Sigmoid colon (tissue), 7 donors: ENCODE results near the gene EGF. TPM values are rescaled to one million over a fixed set of nuclear protein-coding genes. Genes with fewer than 3 reads are reported as not detected.

Experiments used
- DNase-seq: peaks from one replicate; pipeline ENCODE4 v3.0.0-alpha.2; 2019
- H3K27ac ChIP-seq, 4 donors: fragments of 200-600 bp; sonication (generic); one replicate each; pipeline ENCODE4 v1.5.1; 2016 to 2019; ENCODE audit warnings: mild to moderate bottlenecking in 1 of 4
- H3K27me3 ChIP-seq, 3 donors: fragments of 200-600 bp; sonication (generic); one replicate each; pipeline ENCODE4 v1.5.1; 2019; ENCODE audit warnings: mild to moderate bottlenecking in 1 of 3
- H3K36me3 ChIP-seq, 4 donors: fragments of 200-600 bp; sonication (generic); one replicate each; pipeline ENCODE4 v1.5.1; 2016 to 2019
- H3K4me1 ChIP-seq, 4 donors: fragments of 200-600 bp; sonication (generic); one replicate each; pipeline ENCODE4 v1.5.1; 2017 to 2019
- H3K4me3 ChIP-seq, 4 donors: fragments of 200-600 bp; sonication (generic); one replicate each; pipeline ENCODE4 v1.5.1; 2017 to 2019; ENCODE audit warnings: mild to moderate bottlenecking in 2 of 4, moderate library complexity in 1 of 4
- H3K9me3 ChIP-seq, 4 donors: fragments of 200-600 bp in 3 of 4; sonication (generic) in 3 of 4; one replicate each; pipeline versions ENCODE4 v1.5.1 to v1.6.1; 2013 to 2019
- EP300 ChIP-seq, 4 donors: sonication (generic); formaldehyde crosslinking; IDR thresholded peaks; one replicate each; pipeline ENCODE4 v1.6.1; 2017; ENCODE audit warnings: antibody characterized with exemption in 4 of 4
- POLR2A ChIP-seq, 2 donors: fragments of 450-650 bp; IDR thresholded peaks; one replicate each; pipeline ENCODE4 v1.6.1; 2016; ENCODE audit warnings: antibody characterized with exemption in 2 of 2, mild to moderate bottlenecking in 2 of 2, moderate library complexity in 2 of 2
- POLR2AphosphoS5 ChIP-seq, 4 donors: sonication (generic); formaldehyde crosslinking; IDR thresholded peaks; one replicate each; pipeline ENCODE4 v1.6.1; 2017; ENCODE audit warnings: antibody characterized with exemption in 4 of 4
- WGBS, 2 donors: extraction: QIAGEN DNeasy Blood & Tissue Kit; methylation state at CpG; one replicate each; pipeline ENCODE4 v1.1.7; 2013; 5-methylcytosine and 5-hydroxymethylcytosine counted together
- intact Hi-C: fragments of 100-400 bp; cut with DNase I; formaldehyde crosslinking; loops from one replicate; pipeline ENCODE4 v1.15.1; 2023
- polyA plus RNA-seq, 3 donors: library from polyadenylated mRNA; stranded (reverse); fragments of 200-250 nt; gene quantifications; one replicate each; pipeline ENCODE4 v1.2.3, GENCODE V29; 2013
- total RNA-seq, 4 donors: library from RNA; depleted of rRNA; stranded (reverse); fragments of >200 nt; gene quantifications; one replicate each; pipeline ENCODE4 v1.1.0, GENCODE V29; 2016
- TF ChIP-seq, protein P1 (sequence below), 4 experiments: fragments of 450-650 bp in 3 of 4; fragments of 200-600 bp in 1 of 4; IDR thresholded peaks; one replicate each; pipeline ENCODE4 v1.5.1; 2016 to 2019; ENCODE audit warnings: antibody characterized with exemption in 4 of 4, mild to moderate bottlenecking in 3 of 4, moderate library complexity in 2 of 4
- donor health status: healthy with polysubstance abuse.
- donor health status: Bipolar disorder and iron deficiency.
- donor health status: healthy.

The EGF gene
- total and polyA plus RNA-seq, 7 donors, result 0.46 to 1.3 (median 0.70) TPM; not detected in 1

- intact Hi-C loops, result no loop called here
- Histone ChIP-seq H3K27ac (no peak overlapping the region), H3K4me3 (no peak overlapping the region), H3K27me3 (no peaks in the 10 kb centered on the region), H3K9me3 (no peaks in the 10 kb centered on the region), H3K36me3 (no peaks in the 10 kb centered on the region), H3K4me1 (no peaks in the 10 kb centered on the region)
- no peak for DNase-seq
- WGBS, 2 donors, result 16 to 51% methylated on average over 5 of the region's 5 CpGs
- TF ChIP-seq, protein P1, sequence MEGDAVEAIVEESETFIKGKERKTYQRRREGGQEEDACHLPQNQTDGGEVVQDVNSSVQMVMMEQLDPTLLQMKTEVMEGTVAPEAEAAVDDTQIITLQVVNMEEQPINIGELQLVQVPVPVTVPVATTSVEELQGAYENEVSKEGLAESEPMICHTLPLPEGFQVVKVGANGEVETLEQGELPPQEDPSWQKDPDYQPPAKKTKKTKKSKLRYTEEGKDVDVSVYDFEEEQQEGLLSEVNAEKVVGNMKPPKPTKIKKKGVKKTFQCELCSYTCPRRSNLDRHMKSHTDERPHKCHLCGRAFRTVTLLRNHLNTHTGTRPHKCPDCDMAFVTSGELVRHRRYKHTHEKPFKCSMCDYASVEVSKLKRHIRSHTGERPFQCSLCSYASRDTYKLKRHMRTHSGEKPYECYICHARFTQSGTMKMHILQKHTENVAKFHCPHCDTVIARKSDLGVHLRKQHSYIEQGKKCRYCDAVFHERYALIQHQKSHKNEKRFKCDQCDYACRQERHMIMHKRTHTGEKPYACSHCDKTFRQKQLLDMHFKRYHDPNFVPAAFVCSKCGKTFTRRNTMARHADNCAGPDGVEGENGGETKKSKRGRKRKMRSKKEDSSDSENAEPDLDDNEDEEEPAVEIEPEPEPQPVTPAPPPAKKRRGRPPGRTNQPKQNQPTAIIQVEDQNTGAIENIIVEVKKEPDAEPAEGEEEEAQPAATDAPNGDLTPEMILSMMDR (IDR thresholded peaks at IDR 0.05), result no peak
- no peak for TF ChIP-seq POLR2AphosphoS5 (IDR thresholded peaks at IDR 0.05)
- TF ChIP-seq POLR2A (IDR thresholded peaks at IDR 0.05), result no peak
- TF ChIP-seq EP300 (IDR thresholded peaks at IDR 0.05), result no peak
Observed at GRCh38 chr4:109972786-109973528, 60.3 kb downstream of the EGF start.

- Histone ChIP-seq H3K27ac (no peak overlapping the region), H3K27me3 (no peaks in the 10 kb centered on the region), H3K9me3 (no peaks in the 10 kb centered on the region), H3K4me3 (no peak overlapping the region), H3K4me1 (no peaks in the 10 kb centered on the region), H3K36me3 (no peaks in the 10 kb centered on the region)
- TF ChIP-seq POLR2AphosphoS5 (IDR thresholded peaks at IDR 0.05) (no peak), EP300 (IDR thresholded peaks at IDR 0.05) (no peak), POLR2A (IDR thresholded peaks at IDR 0.05) (no peak)
- TF ChIP-seq, protein P1 (IDR thresholded peaks at IDR 0.05), result no peak
- 19 to 41% methylated on average over 2 of the region's 2 CpGs for WGBS, 2 donors
- DNase-seq, result no peak
- intact Hi-C loops, result no loop called here
Observed at GRCh38 chr4:109973529-109973905, 60.8 kb downstream of the EGF start.

DNA sequence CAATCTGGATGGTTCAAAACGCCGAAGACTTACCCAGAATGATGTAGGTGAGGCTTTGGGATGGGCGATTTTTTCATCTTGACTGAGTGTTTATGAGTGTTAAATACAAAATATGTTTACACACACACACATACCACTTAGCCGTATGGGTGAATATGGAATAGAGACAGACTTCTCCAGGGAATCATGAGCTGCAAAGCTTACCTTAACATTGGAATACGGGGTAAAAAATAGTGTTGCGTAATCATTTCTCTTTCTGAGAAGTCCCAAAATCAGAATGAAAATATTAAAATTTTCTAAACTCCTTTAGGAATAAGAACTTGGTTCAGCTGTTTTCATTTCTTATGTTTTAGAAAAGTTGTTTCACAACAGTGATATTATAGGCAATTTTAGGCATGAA is 63.5 kb downstream of the EGF start:
- H3K27ac ChIP-seq, result no peak overlapping the region
- H3K9me3 ChIP-seq, result no peaks in the 10 kb centered on the region
- no peaks in the 10 kb centered on the region for H3K27me3 ChIP-seq
- intact Hi-C loops, result no loop called here
- H3K4me1 ChIP-seq, result no peaks in the 10 kb centered on the region
- no peak for DNase-seq
- 89 to 93% methylated on average over 6 of the region's 6 CpGs for WGBS, 2 donors
- no peak overlapping the region for H3K4me3 ChIP-seq
- no peak for TF ChIP-seq POLR2A (IDR thresholded peaks at IDR 0.05)
- TF ChIP-seq, protein P1 (IDR thresholded peaks at IDR 0.05), result no peak
- TF ChIP-seq POLR2AphosphoS5 (IDR thresholded peaks at IDR 0.05), result no peak
- no peak for TF ChIP-seq EP300 (IDR thresholded peaks at IDR 0.05)
- H3K36me3 ChIP-seq, result no peaks in the 10 kb centered on the region

DNA sequence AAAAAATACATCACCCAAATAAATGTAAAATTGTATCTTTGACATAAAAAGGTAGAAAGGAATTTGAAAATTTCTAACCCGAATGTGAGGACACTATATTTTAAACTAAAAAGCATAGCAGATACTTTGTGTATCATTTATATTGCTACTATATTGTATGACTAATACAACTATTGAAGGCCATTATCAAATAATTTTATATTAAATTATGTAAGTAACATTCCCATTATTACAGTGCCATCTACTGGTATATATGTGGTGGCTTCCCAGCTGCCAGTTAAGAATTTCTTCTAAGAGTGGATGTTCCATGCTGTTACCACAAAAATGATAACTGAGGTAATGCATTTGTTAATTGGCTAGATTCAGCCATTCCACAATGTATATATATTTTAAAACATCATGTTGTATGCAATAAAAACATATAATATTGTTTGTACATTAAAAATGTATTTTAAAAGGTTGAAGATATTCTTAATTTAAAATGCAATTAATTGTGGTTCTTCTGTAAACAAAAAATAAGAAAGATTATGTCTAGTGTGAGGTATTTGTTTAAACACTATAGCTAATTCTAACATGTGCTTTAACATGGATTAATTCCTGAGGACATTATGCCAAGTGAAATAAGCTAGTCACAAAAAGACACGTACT is 65.3 kb downstream of the EGF start:
- Histone ChIP-seq H3K4me1 (no peaks in the 10 kb centered on the region), H3K27ac (no peak overlapping the region), H3K27me3 (no peaks in the 10 kb centered on the region), H3K9me3 (no peaks in the 10 kb centered on the region), H3K36me3 (no peaks in the 10 kb centered on the region), H3K4me3 (no peak overlapping the region)
- WGBS, 2 donors, result 80 to 86% methylated on average over 2 of the region's 2 CpGs
- DNase-seq, result no peak
- intact Hi-C loops, result loop anchor here (1.0 kb wide), 1 partner anchor 556 kb away; no protein-coding TSS in a partner anchor
- TF ChIP-seq, protein P1 (IDR thresholded peaks at IDR 0.05), result peak in 3 of 4 experiments; percentile 30 to 61 (median 31)
- TF ChIP-seq POLR2AphosphoS5 (IDR thresholded peaks at IDR 0.05), result no peak
